HG03066 (cell line): ENCODE data around the gene NECAB3.
"Not testable (repeated sequence)": the region's sequence is repeated elsewhere in the genome, so short reads cannot be mapped to it uniquely, and the experiment has no call there.

ENCODE experiments used
- ATAC-seq: cut with Tn5 transposase; IDR thresholded peaks from one replicate; pipeline ENCODE4 v1.9.1; 2021; ENCODE audit warnings: low read depth; ENCODE audit not compliant: unreplicated experiment

Gene NECAB3

DNA sequence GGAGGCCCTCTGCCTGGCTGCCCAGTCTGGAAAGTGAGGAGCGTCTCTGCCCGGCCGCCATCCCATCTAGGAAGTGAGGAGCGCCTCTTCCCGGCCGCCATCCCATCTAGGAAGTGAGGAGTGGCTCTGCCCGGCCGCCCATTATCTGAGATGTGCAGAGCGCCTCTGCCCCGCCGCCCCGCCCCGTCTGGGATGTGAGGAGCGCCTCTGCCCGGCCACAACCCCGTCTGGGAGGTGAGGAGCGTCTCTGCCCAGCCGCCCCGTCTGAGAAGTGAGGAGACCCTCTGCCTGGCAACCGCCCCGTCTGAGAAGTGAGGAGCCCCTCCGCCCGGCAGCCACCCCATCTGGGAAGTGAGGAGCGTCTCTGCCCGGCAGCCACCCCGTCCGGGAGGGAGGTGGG lies 24.7 kb upstream of the NECAB3 start:
- ATAC-seq: not testable (repeated sequence)

DNA sequence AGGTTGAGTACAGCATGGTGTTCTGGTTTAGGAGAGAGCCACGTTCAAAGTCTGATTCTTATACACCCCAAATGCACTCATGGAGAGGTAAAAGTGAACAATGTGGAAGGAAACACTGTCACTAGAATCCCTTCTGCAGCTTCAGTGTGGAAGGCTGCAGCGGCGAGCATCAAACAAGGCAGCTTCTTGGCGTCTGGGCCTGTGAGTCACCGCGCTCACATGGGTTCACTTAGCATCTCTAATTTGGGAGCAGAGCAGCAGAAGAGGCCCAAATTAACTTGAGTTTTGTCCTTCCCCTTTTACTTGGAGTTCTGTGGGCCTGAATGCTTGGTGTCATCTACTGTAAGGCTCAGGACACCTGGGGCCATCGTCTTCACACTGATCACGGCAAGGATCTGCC lies 22.9 kb upstream of the NECAB3 start:
- no peak for ATAC-seq

GRCh38 chr20:33696448-33696847 lies 22.2 kb upstream of the NECAB3 start:
- no peak for ATAC-seq

- no peak for ATAC-seq
Observed at GRCh38 chr20:33694639-33695012, 20.4 kb upstream of the NECAB3 start.

- no peak for ATAC-seq
Observed at GRCh38 chr20:33693741-33694638, 19.8 kb upstream of the NECAB3 start.

GRCh38 chr20:33693289-33693688 lies 19.1 kb upstream of the NECAB3 start:
- no peak for ATAC-seq

- no peak for ATAC-seq
Observed at GRCh38 chr20:33689973-33690372, 15.7 kb upstream of the NECAB3 start.

- ATAC-seq: no peak
Observed at GRCh38 chr20:33689493-33689892, 15.3 kb upstream of the NECAB3 start.

DNA sequence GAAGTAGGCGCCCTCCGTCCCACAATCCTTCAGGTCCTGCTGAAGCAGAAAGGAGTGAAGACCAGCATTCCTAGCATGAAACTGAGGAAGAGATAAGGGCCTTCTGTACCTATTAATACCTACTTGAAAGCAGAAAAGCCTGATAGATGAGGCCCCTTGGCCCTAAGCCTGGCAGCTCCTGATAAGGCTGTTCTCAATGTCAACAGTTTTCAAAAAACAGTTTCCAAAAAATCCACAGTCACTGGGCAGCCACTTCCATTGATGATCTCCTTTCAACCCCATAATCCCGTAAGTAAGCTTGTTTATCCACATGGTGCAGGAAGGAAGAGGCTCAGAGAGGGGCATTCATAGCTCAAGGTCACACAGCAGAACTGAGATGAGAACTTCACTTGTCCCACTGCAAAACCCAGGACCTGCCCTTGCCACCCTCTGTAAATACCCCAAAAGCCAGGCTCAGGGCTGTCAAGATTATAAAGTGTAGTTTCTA lies 14.8 kb upstream of the NECAB3 start:
- ATAC-seq: no peak

DNA sequence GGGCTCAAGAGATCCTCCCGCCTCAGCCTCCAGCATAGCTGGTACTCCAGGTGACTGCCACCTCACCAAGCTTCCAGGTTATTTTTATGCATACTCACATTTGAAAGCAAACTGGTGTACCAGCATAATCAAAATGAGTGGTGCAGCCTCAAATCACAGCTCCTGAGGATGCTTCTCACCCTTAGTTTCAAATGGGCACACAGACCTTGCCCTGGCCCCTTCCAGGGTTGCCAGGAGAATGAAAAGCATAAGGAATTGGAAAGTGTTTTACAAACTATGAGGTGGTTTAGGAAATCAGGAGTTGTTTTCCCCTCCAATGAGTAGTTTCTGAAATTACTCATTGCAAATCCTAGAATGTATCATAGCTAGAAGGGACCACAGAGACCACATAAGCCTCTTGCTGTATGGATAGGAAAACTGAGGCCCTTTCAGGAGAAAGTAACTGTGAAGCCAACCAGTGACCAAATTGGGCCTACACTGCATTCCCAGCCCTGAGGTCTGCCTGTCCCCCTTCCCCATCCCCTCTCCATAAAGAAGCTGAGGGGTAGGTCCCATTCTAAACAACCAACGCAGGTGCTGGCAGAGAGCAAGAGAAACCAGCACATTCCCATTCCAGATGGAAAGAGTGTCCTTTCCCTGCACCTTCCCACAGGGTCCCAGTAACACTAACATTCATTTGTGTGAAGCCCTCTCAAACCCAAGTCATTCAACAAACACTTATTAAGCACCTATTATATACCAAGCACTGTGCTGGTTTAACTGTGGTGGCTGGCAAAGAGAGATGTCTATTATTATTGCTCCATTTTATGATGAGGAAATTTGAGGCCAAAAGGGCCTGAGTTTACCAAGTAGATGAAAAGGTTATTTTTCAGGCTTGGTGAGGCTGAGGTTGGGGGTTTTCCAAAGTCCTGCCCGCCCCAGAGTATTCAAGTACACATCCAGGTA lies 14.0 kb upstream of the NECAB3 start:
- no peak for ATAC-seq

GRCh38 chr20:33687370-33687915 lies 13.2 kb upstream of the NECAB3 start:
- ATAC-seq: no peak

GRCh38 chr20:33686984-33687366 lies 12.7 kb upstream of the NECAB3 start:
- ATAC-seq: no peak

- ATAC-seq: peak; percentile 72
Observed at GRCh38 chr20:33686100-33686983, 12.1 kb upstream of the NECAB3 start, which contains the start of gene E2F1. Gene E2F1, minus strand, starts transcription at chr20:33686385. Its CDS starts 121 bp downstream, at chr20:33686264.

- peak; percentile 46 for ATAC-seq
Observed at GRCh38 chr20:33685328-33686099, 11.3 kb upstream of the NECAB3 start.

- no peak for ATAC-seq
Observed at GRCh38 chr20:33684533-33685327, 10.5 kb upstream of the NECAB3 start.

DNA sequence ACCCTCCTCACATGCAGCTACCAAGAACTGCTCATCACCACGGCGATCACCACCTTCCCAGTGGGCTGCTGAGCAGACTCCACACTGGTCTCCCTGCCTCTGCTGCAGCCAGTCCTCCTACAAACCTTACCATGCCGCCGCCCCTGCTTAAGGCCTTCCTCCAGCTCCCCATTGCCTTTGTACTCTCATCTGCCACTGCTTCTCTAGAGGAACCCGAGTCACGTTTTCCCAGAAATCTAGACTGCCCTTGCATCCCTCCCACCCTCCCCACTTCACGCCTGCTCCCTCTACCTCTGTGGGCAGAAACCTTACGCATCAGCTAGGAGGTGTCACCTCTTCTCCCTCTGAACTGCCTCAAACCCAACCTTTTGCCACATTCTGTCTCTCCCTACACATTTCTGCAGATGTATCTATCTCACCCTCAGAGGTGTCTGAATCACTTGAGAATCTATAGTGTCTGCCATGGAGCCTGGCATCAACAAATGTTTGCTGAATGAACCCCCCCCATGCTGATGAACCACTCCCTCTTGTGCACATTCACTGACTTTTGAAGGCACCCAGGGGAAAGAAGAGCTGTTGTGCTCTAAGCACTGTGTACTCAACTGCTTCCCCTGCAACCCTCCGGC lies 7.6 kb upstream of the NECAB3 start:
- ATAC-seq: no peak

DNA sequence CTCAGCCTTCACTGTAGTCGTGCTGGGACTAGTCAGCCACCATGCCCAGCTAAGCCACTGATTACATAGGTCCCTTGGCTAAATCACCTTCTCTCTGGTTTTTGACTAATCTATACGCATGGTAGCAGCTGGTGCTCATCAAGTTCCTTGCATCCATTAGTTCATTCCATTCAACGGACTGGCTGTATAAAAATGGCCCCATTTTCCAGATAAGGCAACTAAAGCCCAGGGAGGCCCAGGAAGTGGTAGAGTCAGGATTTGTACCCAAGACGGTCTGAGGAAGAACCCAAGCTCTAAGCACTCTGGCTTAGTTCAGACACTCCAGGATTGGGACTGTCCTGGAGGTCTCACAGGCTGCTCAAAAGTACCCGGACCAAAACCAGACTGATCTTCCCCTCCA lies 7.1 kb upstream of the NECAB3 start:
- ATAC-seq: no peak

DNA sequence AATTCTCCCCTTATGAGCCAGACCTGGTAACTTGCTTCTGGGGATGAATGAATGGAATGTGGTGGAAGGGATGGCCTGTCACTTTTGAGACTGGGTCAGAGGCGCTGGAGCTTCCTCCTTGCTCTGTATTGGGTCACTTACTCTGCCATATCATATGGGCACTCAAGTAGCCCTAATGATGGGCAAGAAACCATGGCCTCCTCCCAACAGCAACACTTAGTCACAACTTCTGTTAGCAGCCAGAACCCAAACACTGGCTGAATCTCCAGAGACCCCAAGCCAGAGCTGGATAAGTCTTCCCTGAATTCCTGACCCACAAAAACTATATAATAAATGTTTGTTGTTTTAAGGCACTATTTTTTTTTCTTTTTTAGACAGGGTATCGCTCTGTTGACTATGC lies 6.5 kb upstream of the NECAB3 start:
- no peak for ATAC-seq
